ENCODE data around the gene RNF217.
"Not testable (repeated sequence)": the region's sequence is repeated elsewhere in the genome, so short reads cannot be mapped to it uniquely, and the experiment has no call there.

The RNF217 gene, protein sequence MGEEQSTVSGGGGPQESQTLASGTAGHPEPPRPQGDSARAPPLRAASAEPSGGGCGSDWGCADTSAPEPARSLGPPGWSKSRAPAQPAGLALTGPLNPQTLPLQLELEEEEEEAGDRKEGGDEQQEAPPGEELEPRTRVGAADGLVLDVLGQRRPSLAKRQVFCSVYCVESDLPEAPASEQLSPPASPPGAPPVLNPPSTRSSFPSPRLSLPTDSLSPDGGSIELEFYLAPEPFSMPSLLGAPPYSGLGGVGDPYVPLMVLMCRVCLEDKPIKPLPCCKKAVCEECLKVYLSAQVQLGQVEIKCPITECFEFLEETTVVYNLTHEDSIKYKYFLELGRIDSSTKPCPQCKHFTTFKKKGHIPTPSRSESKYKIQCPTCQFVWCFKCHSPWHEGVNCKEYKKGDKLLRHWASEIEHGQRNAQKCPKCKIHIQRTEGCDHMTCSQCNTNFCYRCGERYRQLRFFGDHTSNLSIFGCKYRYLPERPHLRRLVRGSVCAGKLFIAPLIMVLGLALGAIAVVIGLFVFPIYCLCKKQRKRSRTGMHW

GRCh38 chr6:124961777-124962638 lies at the start of gene RNF217:
TSS of gene RNF217 (plus strand) at chr6:124962437. CDS start at chr6:124962545, 108 bp downstream.
- peak within 1 kb of the TSS; percentile 33 to 55 for H3K27ac Mint-ChIP-seq
- ATAC-seq (peak; percentile 76), DNase-seq (peak in 1 of 2 donors; percentile 7)
- H3K9me3 Mint-ChIP-seq: no peaks in the 10 kb centered on the region
- H3K4me3 Mint-ChIP-seq: peak within 1 kb of the TSS; percentile 77 to 86
- peaks cover 87% of the 10 kb centered on the region for H3K27me3 Mint-ChIP-seq
- peaks cover 23% of the 10 kb centered on the region for H3K4me1 Mint-ChIP-seq

DNA sequence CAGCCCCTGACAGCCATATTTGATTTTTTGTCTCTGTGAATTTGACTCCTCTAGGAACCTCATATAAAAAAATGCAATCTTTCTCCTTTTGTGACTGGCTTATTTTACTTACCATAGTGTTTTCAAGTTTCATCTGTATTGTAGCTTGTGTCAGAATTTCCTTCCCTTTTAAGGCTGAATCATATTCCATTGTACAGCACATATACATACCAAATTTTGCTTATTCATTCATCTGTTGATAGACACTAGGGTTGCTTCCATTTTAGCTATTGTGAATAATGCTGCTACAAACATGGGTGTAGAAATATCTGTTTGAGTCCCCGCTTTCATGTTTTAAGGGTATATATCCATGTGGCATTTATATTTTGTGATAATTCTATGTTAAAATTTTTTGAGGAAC lies 49.2 kb upstream of the RNF217 start:
- H3K9me3 Mint-ChIP-seq: no peaks in the 10 kb centered on the region
- no peak overlapping the region for H3K4me3 Mint-ChIP-seq
- no peak overlapping the region for H3K27ac Mint-ChIP-seq
- ATAC-seq: no peak
- no peak for DNase-seq
- H3K4me1 Mint-ChIP-seq: no peaks in the 10 kb centered on the region
- no peaks in the 10 kb centered on the region for H3K27me3 Mint-ChIP-seq

- Mint-ChIP-seq H3K9me3 (peaks cover 6 to 11% of the 10 kb centered on the region in 2 donors), H3K27ac (no peak overlapping the region), H3K4me1 (no peaks in the 10 kb centered on the region), H3K4me3 (no peak overlapping the region), H3K27me3 (no peaks in the 10 kb centered on the region)
- no peak for DNase-seq
- no peak for ATAC-seq
These were observed 44.5 kb upstream of the RNF217 start for GRCh38 chr6:124917769-124918168.

GRCh38 chr6:124919703-124920102 lies 42.5 kb upstream of the RNF217 start:
- not testable (repeated sequence) for H3K27ac Mint-ChIP-seq, H3K4me1 Mint-ChIP-seq, H3K27me3 Mint-ChIP-seq, ATAC-seq, H3K4me3 Mint-ChIP-seq, DNase-seq
- H3K9me3 Mint-ChIP-seq: peaks cover 6 to 11% of the 10 kb centered on the region in 2 donors

- H3K27ac Mint-ChIP-seq: no peak overlapping the region
- no peak overlapping the region for H3K4me3 Mint-ChIP-seq
- H3K27me3 Mint-ChIP-seq: no peaks in the 10 kb centered on the region
- peaks cover 6 to 9% of the 10 kb centered on the region in 2 donors for H3K9me3 Mint-ChIP-seq
- ATAC-seq (no peak), DNase-seq (no peak)
- H3K4me1 Mint-ChIP-seq: no peaks in the 10 kb centered on the region
These were observed 37.9 kb upstream of the RNF217 start for GRCh38 chr6:124924333-124924759.

- no peak for ATAC-seq
- H3K27ac Mint-ChIP-seq: no peak overlapping the region
These were observed 35.8 kb upstream of the RNF217 start for GRCh38 chr6:124926435-124926834.

DNA sequence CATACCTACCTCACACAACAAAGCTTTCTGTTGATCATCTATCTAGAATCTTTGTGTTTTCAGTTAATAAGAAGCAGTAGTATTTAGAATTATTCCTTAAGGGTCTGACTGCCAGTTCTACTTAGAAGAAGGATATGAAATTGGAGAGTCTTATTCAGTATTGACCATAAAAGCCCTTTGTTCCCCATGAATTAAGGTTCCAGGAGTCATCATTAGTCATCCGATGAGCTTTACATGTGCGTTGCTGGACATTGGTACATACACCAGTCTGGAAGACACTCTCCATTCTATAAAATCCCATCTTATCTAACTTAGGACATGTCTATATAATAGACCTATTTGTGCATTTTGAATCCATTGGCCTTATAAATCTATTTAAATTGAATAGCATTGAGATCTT lies 34.4 kb upstream of the RNF217 start:
- Mint-ChIP-seq H3K4me1 (no peaks in the 10 kb centered on the region), H3K4me3 (no peak overlapping the region), H3K27ac (no peak overlapping the region), H3K9me3 (no peaks in the 10 kb centered on the region), H3K27me3 (no peaks in the 10 kb centered on the region)
- ATAC-seq (no peak), DNase-seq (no peak)

More at GRCh38 chr6:124926435-124926834, 35.8 kb upstream of the RNF217 start:
- H3K9me3 Mint-ChIP-seq: peaks cover 0 to 2% of the 10 kb centered on the region in 2 donors
- no peaks in the 10 kb centered on the region for H3K4me1 Mint-ChIP-seq
- no peak for DNase-seq
- no peaks in the 10 kb centered on the region for H3K27me3 Mint-ChIP-seq
- H3K4me3 Mint-ChIP-seq: no peak overlapping the region

DNA sequence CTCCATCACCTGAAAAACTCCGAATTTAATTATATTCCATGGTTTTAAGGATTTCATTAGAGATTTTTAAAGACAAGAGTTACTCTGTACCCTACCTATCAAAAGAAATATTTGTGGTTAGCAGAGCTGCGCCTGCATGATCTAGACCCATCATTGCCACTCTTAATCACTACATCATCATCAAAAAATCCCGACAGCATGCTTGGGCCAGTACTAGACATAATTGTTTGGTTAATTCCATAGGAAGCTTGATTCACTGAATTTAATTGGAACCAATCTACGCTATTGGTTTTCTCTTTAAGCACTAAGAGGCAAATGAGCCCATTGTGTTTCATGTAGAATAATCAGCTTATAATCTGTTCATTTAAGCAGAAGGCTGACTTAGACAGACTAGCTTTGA lies 33.4 kb upstream of the RNF217 start:
- DNase-seq (no peak), ATAC-seq (no peak)
- Mint-ChIP-seq H3K27ac (no peak overlapping the region), H3K4me3 (no peak overlapping the region), H3K9me3 (no peaks in the 10 kb centered on the region), H3K4me1 (no peaks in the 10 kb centered on the region), H3K27me3 (no peaks in the 10 kb centered on the region)

GRCh38 chr6:124937645-124938044 lies 24.6 kb upstream of the RNF217 start:
- ATAC-seq (no peak), DNase-seq (no peak)
- Mint-ChIP-seq H3K27ac (no peak overlapping the region), H3K4me3 (no peak overlapping the region), H3K4me1 (no peaks in the 10 kb centered on the region), H3K27me3 (no peaks in the 10 kb centered on the region), H3K9me3 (no peaks in the 10 kb centered on the region)

GRCh38 chr6:124941259-124941658 lies 21.0 kb upstream of the RNF217 start:
- DNase-seq (no peak), ATAC-seq (no peak)
- Mint-ChIP-seq H3K4me3 (no peak overlapping the region), H3K9me3 (no peaks in the 10 kb centered on the region), H3K27ac (no peak overlapping the region), H3K4me1 (no peaks in the 10 kb centered on the region), H3K27me3 (no peaks in the 10 kb centered on the region)

DNA sequence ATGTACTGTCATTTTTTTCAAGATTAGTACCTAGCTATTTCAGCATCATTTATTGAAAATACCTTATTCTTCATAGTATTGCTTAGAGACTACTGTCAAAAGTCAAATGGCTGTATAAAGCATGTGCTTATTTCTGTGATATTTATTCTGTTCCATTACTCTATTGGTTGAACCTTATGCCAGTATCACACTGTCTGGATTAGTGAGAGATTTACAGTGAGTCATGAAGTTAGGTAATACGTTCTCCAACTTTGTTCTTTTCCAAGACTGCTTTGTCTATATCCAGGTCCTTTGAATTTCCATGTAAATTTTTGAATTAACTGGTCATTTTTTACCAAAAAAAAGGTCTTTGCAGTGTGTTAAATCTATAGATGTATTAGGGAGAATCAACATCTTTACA lies 18.6 kb upstream of the RNF217 start:
- ATAC-seq: no peak
- Mint-ChIP-seq H3K27ac (no peak overlapping the region), H3K4me3 (no peak overlapping the region), H3K4me1 (no peaks in the 10 kb centered on the region), H3K9me3 (no peaks in the 10 kb centered on the region), H3K27me3 (no peaks in the 10 kb centered on the region)
- DNase-seq: no peak

- ATAC-seq: no peak
These were observed 14.2 kb upstream of the RNF217 start for GRCh38 chr6:124947971-124948451.

GRCh38 chr6:124949706-124950105 lies 12.5 kb upstream of the RNF217 start:
- H3K27me3 Mint-ChIP-seq: no peaks in the 10 kb centered on the region
- ATAC-seq (no peak), DNase-seq (no peak)
- no peak overlapping the region for H3K27ac Mint-ChIP-seq
- H3K4me3 Mint-ChIP-seq: no peak overlapping the region
- H3K4me1 Mint-ChIP-seq: no peaks in the 10 kb centered on the region
- no peaks in the 10 kb centered on the region for H3K9me3 Mint-ChIP-seq

More at GRCh38 chr6:124947971-124948451, 14.2 kb upstream of the RNF217 start:
- Mint-ChIP-seq H3K27me3 (no peaks in the 10 kb centered on the region), H3K27ac (no peak overlapping the region), H3K9me3 (no peaks in the 10 kb centered on the region), H3K4me3 (no peak overlapping the region), H3K4me1 (no peaks in the 10 kb centered on the region)
- DNase-seq: no peak

DNA sequence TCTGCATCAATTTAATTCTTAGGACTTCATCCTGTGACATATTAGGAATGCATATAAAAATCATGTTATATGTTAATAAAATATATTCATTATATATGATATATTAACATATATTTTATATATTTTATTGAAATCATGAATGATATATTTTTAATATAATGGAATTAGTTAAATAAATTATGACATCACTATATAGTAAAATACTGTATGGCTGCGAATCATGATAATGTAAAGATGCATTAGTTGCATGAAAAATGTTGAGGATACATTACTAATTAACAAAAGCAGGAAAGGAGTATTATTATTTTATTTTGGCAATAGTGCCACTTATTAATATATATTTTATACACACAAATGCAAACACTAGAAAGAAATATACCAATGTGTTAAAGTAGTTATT lies 8.4 kb upstream of the RNF217 start:
- no peak for ATAC-seq
- no peak overlapping the region for H3K27ac Mint-ChIP-seq

DNA sequence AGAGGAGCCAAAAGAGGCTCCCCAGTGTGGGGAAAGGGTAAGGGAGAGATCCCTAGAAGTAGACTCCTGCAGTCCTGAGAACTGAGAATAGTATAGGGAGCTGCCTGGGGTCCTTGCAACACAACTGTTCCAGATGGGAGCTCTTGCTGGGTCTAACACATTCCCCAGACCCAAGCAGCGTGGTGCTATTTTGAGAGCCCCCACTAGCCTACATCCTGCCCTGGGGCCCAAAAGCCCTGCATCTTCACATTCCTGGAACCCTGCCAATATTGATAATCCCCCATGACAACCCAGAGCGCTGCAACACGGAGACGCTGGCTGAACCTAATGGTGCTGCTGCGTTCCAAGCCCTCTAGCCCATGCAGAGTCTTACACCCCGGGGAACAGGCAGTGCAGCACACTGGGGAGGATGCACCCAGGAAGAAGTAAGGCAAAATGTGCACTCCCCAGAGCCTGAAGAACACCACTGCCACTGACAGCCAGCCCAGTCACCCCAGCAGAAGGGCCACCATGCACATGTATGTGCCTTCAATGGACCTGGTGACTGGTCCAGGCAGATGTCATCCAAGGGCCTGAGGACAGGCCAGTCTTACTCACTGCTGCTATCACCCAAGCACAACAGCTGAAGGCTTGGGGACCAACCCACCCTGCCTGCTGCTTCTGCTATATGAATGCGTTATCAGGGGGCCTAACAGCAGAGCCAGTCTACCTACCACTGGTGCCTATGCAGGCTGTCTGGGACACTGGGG lies 7.0 kb upstream of the RNF217 start:
- no peak overlapping the region for H3K4me3 Mint-ChIP-seq
- peaks cover 4 to 7% of the 10 kb centered on the region in 2 donors for H3K9me3 Mint-ChIP-seq
- peaks cover 42% of the 10 kb centered on the region for H3K27me3 Mint-ChIP-seq
- DNase-seq (no peak), ATAC-seq (peak; percentile 20)
- H3K27ac Mint-ChIP-seq: no peak overlapping the region
- no peaks in the 10 kb centered on the region for H3K4me1 Mint-ChIP-seq

More for the DNA sequence above, 8.4 kb upstream of the RNF217 start:
- Mint-ChIP-seq H3K4me1 (no peaks in the 10 kb centered on the region), H3K9me3 (peaks cover 4 to 7% of the 10 kb centered on the region in 2 donors), H3K27me3 (peaks cover 27% of the 10 kb centered on the region), H3K4me3 (no peak overlapping the region)
- DNase-seq: no peak
